Esophagus muscularis mucosa (tissue), 4 donors: ENCODE results near the gene CTTNBP2NL. TPM values are rescaled to one million over a fixed set of nuclear protein-coding genes. Genes with fewer than 3 reads are reported as not detected.

ENCODE experiments used
- DNase-seq: peaks from one replicate; pipeline ENCODE4 v3.0.0-alpha.2; 2017; ENCODE audit errors: extremely low spot score
- H3K27ac ChIP-seq, 4 donors: fragments of 200-600 bp; sonication (generic); replicated peaks in 1 of 4; 1 replicate in 3 of 4; 2 replicates in 1 of 4; pipeline ENCODE4 v1.5.1; 2016 to 2019; ENCODE audit warnings: mild to moderate bottlenecking in 1 of 4
- H3K27me3 ChIP-seq, 4 donors: fragments of 200-600 bp; sonication (generic); one replicate each; pipeline versions ENCODE4 v1.5.1 to v1.6.0; 2016 to 2019
- H3K36me3 ChIP-seq, 4 donors: fragments of 200-600 bp; sonication (generic); one replicate each; pipeline ENCODE4 v1.5.1; 2016 to 2019
- H3K4me1 ChIP-seq, 4 donors: fragments of 200-600 bp; sonication (generic); one replicate each; pipeline ENCODE4 v1.5.1; 2016 to 2019
- H3K4me3 ChIP-seq, 4 donors: fragments of 200-600 bp; sonication (generic); 1 replicate in 2 of 4; 2 replicates in 2 of 4; pipeline ENCODE4 v1.5.1; 2016 to 2019; ENCODE audit warnings: mild to moderate bottlenecking in 4 of 4, moderate library complexity in 1 of 4
- H3K9me3 ChIP-seq, 4 donors: fragments of 200-600 bp; sonication (generic); 1 replicate in 3 of 4; 2 replicates in 1 of 4; pipeline ENCODE4 v1.5.1; 2016 to 2019
- CTCF ChIP-seq, 3 experiments: fragments of 200-600 bp in 2 of 3; fragments of 450-650 bp in 1 of 3; sonication (generic) in 2 of 3; IDR thresholded peaks; one replicate each; pipeline ENCODE4 v1.5.1; 2017 to 2019; ENCODE audit warnings: antibody characterized with exemption in 3 of 3, mild to moderate bottlenecking in 2 of 3, moderate library complexity in 1 of 3
- EP300 ChIP-seq: sonication (generic); formaldehyde crosslinking; IDR thresholded peaks from one replicate; pipeline ENCODE4 v1.6.1; 2017; ENCODE audit warnings: antibody characterized with exemption
- POLR2A ChIP-seq: fragments of 450-650 bp; IDR thresholded peaks from one replicate; pipeline ENCODE4 v1.6.1; 2017; ENCODE audit warnings: antibody characterized with exemption, moderate library complexity, mild to moderate bottlenecking, low read depth
- POLR2AphosphoS5 ChIP-seq, 2 donors: sonication (generic); formaldehyde crosslinking; IDR thresholded peaks; one replicate each; pipeline ENCODE4 v1.6.1; 2017; ENCODE audit warnings: antibody characterized with exemption in 2 of 2
- WGBS: methylation state at CpG from one replicate; pipeline ENCODE4 v1.1.5; 2018; 5-methylcytosine and 5-hydroxymethylcytosine counted together
- intact Hi-C: fragments of 100-400 bp; cut with DNase I; formaldehyde crosslinking; loops from one replicate; pipeline ENCODE4 v1.15.1; 2023
- total RNA-seq, 4 donors: library from RNA; depleted of rRNA; stranded (reverse); fragments of >200 nt; gene quantifications; one replicate each; pipeline versions ENCODE4 v1.1.0 to v1.2.1, GENCODE V29; 2016

CTTNBP2NL gene
- total RNA-seq, 4 donors from 2014 or later, result 16.2 to 26.9 (median 19.0) TPM

GRCh38 chr1:112383759-112384370, 12.1 kb upstream of the CTTNBP2NL start:
- 53% methylated on average over 1 of the region's 1 CpG for WGBS
- Histone ChIP-seq H3K4me1 (peaks cover 0 to 3% (median 0%) of the 10 kb centered on the region in 4 donors), H3K4me3 (no peak overlapping the region), H3K36me3 (no peaks in the 10 kb centered on the region), H3K9me3 (no peaks in the 10 kb centered on the region), H3K27me3 (no peaks in the 10 kb centered on the region), H3K27ac (no peak overlapping the region)
- no peak for TF ChIP-seq POLR2AphosphoS5 (IDR thresholded peaks at IDR 0.05)
- no peak for TF ChIP-seq POLR2A
- intact Hi-C loops, result no loop called here
- DNase-seq, result no peak

- 92% methylated on average over 12 of the region's 14 CpGs for whole genome bisulfite sequencing
- Histone ChIP-seq H3K4me3 (no peak overlapping the region), H3K4me1 (peaks cover 6 to 10% (median 8%) of the 10 kb centered on the region in 4 donors), H3K27ac (no peak overlapping the region), H3K27me3 (no peaks in the 10 kb centered on the region), H3K36me3 (no peaks in the 10 kb centered on the region), H3K9me3 (no peaks in the 10 kb centered on the region)
- intact Hi-C loops, result no loop called here
- TF ChIP-seq EP300, result no peak
- TF ChIP-seq CTCF (IDR thresholded peaks at IDR 0.05), result no peak
- no peak for DNase-seq
These were observed 9.8 kb upstream of the CTTNBP2NL start for GRCh38 chr1:112386024-112386723.

- no peak for TF ChIP-seq CTCF (IDR thresholded peaks at IDR 0.05)
- no peak for TF ChIP-seq POLR2AphosphoS5 (IDR thresholded peaks at IDR 0.05)
- no peak for TF ChIP-seq EP300
- no peak for TF ChIP-seq POLR2A
- Histone ChIP-seq H3K27ac (no peak overlapping the region), H3K27me3 (no peaks in the 10 kb centered on the region), H3K4me1 (peaks cover 13 to 16% (median 15%) of the 10 kb centered on the region in 4 donors), H3K4me3 (no peak overlapping the region), H3K9me3 (no peaks in the 10 kb centered on the region), H3K36me3 (no peaks in the 10 kb centered on the region)
- 56% methylated on average over 2 of the region's 2 CpGs for WGBS
- intact Hi-C loops, result no loop called here
- DNase-seq, result no peak
These were observed 9.2 kb upstream of the CTTNBP2NL start for GRCh38 chr1:112386731-112387346.

- intact Hi-C loops, result no loop called here
- Histone ChIP-seq H3K27ac (no peak overlapping the region), H3K4me3 (no peak overlapping the region), H3K36me3 (no peaks in the 10 kb centered on the region), H3K4me1 (peaks cover 22 to 26% (median 24%) of the 10 kb centered on the region in 4 donors), H3K27me3 (no peaks in the 10 kb centered on the region), H3K9me3 (no peaks in the 10 kb centered on the region)
- 82% methylated on average over 3 of the region's 3 CpGs for WGBS
- TF ChIP-seq POLR2A (no peak), EP300 (no peak), POLR2AphosphoS5 (IDR thresholded peaks at IDR 0.05) (no peak), CTCF (IDR thresholded peaks at IDR 0.05) (no peak)
- no peak for DNase-seq
These were observed 8.2 kb upstream of the CTTNBP2NL start for GRCh38 chr1:112387807-112388206.

GRCh38 chr1:112388436-112388835, 7.6 kb upstream of the CTTNBP2NL start:
- Histone ChIP-seq H3K27me3 (no peaks in the 10 kb centered on the region), H3K9me3 (no peaks in the 10 kb centered on the region), H3K27ac (peak overlapping the region in 2 of 4 donors; percentile 51 to 58), H3K36me3 (no peaks in the 10 kb centered on the region), H3K4me3 (no peak overlapping the region), H3K4me1 (peaks cover 26 to 32% (median 30%) of the 10 kb centered on the region in 4 donors)
- intact Hi-C loops, result no loop called here
- WGBS, result 44% methylated on average over 3 of the region's 3 CpGs
- DNase-seq, result no peak
- TF ChIP-seq POLR2A (no peak), POLR2AphosphoS5 (IDR thresholded peaks at IDR 0.05) (peak; percentile 30 to 49), EP300 (no peak), CTCF (IDR thresholded peaks at IDR 0.05) (no peak)
